ENCODE data around the gene ABL1. TPM values are rescaled to one million over a fixed set of nuclear protein-coding genes. Genes with fewer than 3 reads are reported as not detected.

Gene ABL1
- total RNA-seq, 1 experiment from 2014 or later, result 27.1 TPM

DNA sequence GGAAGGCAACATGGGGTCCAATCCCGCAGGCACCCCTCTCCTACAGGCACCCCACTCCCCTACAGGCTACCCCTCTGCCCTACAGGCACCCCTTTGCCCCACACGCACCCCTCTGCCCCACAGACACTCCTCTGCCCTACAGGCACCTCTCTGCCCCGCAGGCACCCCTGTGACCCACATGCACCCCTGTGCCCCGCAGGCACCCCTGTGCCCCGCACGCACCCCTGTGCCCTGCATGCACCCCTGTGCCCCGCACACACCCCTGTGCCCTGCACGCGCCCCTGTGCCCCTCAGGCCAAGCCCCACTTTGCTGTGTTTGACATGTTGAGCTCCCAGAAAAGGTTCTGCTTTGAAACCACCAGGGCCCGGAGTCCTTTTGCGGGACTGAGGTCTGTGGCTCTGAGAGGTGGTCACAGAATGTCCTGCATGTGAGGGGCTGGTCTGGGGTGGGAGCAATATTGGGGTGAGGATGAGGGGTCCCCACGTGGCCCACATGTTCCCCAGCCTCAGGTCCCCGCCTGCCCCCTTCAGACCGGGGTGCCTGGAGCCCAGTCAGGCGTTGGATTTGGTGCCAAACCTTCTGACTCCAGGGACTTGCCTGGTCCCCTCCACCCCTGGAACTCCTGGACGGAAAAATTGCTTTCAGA, 62.2 kb downstream of the ABL1 start:
- in situ Hi-C loops (cut with HindIII; ENCODE audit: low sequenced_read_pairs), result no loop called here
- DNase-seq (ENCODE audit: low spot score), result no peak

DNA sequence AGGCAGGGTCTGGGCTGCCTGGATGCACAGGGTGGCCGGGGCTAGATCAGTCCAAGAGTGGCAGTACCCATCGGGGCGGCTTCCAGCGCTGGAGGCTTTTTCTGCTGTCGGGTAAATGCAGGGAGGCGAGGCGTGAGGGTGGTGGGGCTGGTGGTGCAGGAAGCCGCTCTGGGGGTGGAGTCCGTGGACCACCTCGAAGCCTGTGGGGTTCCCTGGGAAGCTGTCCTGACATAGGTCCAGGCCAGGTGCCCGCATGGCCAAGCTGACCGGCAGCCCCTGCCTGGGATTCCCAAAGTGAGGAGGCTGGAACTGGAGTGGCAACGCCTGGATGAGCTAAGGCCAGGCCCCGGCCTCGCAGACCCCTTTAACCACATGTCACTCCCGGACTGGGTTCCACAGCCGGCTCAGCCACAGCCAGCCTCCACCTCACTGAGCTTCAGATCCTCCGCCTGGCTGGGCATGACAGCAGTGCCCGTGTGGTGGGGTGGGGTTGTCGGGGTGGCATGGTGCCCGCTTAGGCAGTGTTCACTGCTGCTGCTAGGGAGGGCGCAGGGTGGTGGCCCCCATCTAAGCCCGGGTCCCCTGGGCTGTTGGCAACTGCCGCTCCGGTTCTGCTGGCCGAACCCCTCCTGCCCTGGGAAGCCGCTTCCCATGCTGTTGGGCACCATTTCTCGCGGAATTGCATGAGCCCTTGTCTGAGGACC, 62.9 kb downstream of the ABL1 start:
- in situ Hi-C loops (cut with HindIII; ENCODE audit: low sequenced_read_pairs), result no loop called here
- DNase-seq (ENCODE audit: low spot score), result no peak

DNA sequence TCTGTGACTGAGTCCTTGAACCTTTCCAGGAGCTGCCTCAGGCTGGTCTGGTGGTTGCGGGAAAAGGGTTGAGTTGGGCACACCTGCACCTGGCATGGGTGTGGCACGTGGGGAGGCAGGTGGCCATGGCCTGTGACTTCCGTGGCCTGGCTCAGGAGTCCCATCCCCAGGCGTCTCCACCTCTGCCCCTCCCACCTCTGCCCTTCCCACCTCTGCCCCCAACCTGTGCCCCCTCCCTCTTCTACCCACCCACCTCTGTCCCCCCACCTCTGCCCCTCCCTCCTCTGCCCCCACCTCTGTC, 63.4 kb downstream of the ABL1 start:
- DNase-seq (ENCODE audit: low spot score), result no peak
- in situ Hi-C loops (cut with HindIII; ENCODE audit: low sequenced_read_pairs), result no loop called here

DNA sequence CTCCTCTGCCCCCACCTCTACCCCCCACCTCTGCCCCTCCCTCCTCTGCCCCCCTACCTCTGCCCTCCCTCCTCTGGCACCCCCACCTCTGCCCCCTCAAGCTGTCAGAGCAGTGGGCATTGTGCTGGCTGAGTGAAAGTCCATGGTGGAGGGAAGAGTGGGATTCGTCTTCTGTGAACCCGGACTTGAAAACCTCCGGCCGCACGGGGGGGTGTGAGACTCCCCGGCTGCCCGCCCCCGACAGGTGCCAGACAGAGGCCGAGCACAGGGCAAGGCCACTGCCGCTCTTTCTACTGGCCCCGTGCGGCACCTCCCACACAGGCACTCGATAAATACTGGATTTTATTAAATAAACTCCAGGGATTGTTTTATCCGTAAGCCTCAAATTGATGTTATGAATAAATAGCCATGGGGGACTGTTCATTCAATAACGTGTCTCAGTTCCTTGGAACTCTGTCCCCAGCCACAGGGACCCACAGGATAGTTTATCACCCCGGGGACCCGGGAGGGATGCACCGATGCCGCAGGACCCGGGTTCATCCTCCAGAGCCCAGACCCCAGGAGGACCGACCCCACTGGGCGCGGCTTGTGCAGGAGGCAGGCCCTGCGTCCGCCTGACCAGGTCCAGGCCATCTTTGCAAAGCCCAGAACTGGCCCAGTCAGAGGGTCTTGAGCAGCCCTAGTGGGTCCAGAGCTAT, 64.1 kb downstream of the ABL1 start:
- in situ Hi-C loops (cut with HindIII; ENCODE audit: low sequenced_read_pairs), result no loop called here

DNA sequence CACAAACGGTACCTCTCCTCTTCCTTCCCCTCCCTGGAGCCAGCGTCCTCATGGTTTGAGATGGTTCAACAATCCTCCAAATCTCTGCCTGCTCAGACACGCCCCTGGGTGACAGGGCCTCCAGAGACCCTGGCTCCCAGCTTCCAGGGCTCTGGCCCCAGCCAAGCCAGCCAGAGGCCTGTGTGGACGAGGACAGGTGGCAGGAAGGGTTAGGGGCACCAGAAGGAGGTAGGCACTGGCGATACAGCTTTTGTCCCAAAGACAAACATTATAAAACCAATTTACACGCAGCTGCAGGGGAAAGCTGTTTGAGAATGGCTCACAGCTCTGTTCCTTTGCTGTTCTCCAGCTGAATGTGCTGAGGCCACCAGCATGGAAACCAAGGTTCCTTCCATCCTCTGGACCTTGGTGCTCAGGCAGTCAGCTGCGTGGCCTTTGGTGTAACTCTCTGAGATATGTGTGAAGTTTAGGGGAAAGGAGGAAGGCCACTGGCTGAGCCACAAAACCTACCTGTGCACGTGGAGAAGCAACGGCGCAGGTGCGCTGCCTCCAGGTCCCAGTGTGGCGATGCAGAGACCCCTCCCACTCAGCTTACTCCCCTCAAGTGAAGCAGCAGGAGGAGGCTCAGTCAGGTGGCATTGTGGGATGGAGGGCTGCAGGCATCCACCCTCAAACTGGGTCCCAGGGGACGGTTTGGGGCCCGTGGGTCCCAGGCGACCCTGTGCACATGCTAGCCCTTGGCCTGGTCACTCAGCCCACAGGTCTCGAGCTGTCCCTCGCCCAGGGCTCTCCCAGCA, 65.8 kb downstream of the ABL1 start:
- DNase-seq (ENCODE audit: low spot score), result no peak
- in situ Hi-C loops (cut with HindIII; ENCODE audit: low sequenced_read_pairs), result no loop called here

More for the DNA sequence above, 64.1 kb downstream of the ABL1 start:
- no peak for DNase-seq (ENCODE audit: low spot score)

DNA sequence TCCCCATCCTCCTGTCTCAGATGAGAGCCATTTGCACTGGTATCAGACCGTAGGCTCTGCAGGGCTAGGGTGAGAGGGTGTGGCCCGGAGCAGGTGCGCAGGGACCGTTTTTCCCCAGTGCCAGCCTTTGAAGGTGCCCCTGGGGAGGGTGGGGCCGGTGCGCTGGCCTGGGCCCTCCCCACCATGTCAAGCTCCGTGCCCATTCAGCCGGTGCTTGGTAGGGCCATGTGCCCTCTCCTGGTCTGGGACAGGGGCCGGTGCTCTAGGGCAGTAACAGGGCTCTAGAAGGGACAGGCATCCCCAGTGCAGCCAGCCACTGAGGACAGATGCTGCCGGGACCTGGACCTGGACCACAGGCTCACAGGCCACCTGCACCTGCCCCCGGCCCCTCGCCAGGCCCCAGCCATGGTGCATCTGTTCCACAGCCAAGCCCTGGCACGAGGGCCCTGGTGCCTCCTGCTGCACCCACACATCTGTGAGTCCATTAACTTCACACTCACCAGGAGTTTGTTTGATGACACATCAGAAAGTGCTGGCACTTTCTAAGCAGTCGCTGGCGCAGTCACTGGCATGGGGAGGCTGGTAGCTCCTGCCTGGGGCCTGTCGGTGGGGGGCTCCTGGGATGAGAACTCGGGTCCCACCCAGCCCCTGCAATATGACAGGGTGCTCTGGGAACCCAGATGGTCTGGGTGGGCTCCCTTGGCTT, 66.6 kb downstream of the ABL1 start:
- DNase-seq (ENCODE audit: low spot score), result no peak
- in situ Hi-C loops (cut with HindIII; ENCODE audit: low sequenced_read_pairs), result no loop called here

DNA sequence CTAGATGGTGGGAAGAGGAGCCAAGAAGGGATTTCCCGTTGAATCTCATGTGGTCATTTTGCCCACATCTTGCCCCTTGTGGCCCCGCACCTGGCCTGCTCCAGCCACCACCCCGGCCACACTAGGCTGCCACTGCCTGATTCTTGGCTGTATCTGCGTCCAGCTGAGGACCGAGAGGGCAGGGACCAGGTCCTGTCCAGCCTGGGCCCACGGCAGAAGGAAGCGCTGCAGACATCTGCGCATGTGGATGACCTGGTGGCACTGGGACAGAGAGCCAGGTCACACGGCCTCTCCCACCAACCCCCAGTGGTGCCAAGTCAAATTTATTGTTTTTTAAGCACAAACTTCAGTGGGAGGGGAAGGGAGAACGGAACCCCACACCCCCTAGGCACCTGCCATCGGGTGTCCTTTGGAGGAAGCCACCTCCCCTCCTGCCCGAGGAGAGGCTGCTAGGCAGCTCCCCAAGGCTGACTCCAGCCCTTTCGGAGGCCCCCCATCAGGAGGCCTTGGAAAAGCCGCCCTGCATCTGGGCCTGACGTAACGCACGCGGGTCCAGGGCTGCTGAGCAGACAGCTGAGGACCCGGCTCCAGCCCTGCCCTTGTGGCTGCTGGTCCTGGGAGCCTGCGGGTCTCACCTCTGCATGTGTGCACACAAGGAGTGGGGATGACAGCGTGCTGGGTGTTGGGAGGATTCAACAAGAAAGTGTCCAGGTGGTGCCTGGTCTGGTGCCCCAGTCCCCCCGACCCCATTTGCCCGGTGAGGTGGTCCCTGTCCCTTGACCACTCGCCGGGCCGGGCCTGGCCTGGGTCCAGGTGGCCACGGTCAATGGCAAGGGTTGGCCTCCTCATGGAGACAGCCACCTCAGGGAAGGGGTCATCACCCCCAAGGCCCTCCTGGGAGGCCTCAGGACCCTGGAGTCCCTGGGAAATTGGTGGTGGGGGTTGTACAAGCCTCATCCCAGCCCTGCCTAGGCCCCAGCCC, 67.4 kb downstream of the ABL1 start:
- DNase-seq (ENCODE audit: low spot score), result no peak

DNA sequence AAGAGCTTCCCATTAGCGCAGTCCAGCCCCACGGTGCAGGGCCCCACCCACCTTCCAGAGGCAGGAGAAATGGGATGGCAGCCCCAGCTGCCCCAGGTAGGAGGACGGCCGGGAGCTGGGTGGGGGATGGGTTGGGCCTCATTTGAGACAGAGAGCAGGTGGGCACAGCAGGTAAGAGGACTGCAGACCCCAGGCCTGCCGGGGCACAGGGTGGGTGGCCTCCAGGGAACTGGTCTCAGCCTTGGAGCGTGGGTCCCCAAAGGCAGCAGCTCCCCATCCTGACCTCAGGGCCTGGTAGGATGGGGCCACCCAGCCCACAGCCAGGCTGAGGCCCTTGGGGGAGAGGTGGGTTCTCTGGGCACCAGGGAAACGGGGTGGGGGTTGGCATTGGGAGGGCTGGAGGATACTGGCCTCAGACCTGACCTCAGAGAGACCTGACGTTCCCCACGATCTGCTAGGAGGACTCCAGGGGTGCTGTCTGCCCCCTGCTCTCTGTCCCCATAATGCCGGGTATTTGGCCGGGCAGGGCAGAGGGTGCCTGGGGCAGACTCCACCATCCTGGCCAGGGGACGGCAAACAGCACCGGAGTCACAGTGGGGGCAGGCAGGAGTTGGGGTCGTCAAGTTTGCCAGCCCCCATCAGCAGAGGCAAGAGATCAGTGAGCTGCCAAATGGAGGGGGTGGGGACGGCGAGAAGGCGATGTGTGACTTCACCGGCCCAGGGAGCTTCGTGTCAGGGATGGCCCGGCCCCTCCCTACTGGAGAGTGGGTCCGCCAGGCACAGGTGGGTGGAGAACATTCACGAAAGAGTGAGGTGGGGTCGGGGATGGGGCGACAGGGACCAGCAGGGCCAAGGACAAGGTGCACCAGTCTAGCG, 68.4 kb downstream of the ABL1 start:
- in situ Hi-C loops (cut with HindIII; ENCODE audit: low sequenced_read_pairs), result no loop called here
- no peak for DNase-seq (ENCODE audit: low spot score)

More for the DNA sequence above, 67.4 kb downstream of the ABL1 start:
- in situ Hi-C loops (cut with HindIII; ENCODE audit: low sequenced_read_pairs), result no loop called here

DNA sequence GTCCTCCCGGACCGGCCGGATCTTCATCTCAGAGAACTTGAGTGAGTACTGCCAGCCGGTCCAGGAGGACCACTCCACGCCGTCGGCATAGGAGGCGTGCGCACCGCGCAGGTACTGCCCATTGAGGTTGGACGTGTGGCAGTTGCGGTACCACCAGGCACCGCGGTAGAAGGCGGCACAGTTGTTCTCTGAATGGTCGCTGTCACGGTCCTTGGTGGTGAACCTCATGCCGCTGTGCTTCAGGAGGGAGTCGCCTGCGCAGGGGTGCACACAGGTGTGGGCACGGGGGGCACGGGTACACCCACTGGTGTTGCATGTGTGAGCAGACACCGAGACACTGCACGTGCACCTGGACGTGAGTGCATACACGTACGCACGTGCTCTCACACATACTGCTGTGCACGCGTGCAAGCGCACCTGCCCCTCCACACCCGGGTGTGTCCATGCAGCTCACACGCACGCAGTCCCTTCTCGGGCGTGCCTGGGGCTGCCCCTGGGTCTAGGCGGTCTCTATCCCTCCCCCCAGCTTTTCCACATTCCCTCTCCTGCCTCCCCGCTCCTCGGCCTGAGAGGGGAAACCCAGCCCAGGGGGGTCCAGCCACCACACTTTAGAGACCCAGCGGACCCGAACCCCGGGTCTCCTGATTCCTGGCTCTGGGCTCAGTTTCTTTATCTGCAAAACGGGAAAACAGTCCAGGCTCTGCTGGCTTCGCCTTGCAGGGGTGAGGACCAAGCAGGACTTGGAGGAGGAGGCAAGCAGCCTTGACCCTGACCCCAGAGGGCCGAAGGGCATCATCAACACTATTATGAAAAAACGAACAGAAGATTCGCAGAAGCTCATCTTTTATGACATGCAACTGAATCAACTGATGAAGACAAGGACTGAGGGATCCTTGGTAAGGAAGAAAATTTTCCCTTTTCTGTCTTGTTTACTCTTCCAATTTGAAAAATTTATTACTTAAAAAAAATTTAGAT, 69.3 kb downstream of the ABL1 start:
- DNase-seq (ENCODE audit: low spot score), result no peak
- in situ Hi-C loops (cut with HindIII; ENCODE audit: low sequenced_read_pairs), result no loop called here

DNA sequence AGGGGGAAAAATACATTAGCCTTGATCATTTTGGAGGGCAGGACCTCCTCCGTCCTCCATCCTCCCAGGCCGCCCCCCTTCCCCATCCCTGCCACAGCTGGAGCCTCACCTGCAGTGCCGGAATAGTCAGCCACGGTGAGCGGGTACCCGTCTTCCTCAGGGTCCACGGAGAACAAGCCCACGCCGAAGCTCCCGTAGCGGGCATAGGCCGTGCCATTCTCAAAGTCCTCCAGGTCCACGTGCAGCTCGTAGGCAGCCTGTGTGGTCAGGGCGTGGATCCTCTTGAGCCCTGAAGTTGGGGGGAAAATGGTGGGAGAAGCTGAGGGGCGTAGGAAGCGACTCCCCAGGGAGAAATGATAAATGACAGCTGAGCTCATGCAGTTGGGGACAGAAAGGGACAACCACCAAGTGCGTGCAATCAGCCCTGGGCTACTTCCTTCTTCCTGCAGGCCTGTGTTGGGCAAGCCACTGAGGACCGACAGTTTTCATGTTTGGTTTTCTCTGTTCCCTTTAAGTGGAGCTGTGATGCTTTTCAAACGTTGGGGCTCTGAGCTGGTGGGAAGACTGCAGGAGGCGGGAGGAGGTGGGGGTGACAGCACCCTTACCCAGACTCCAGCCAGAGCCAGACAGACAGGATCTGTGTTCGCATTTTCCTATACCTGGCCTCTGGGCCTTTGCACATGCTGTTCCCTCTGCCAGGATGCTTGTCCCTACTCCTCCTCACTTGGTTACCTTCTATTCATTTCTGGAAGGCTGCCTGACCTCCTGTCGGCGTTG, 70.3 kb downstream of the ABL1 start:
- in situ Hi-C loops (cut with HindIII; ENCODE audit: low sequenced_read_pairs), result no loop called here
- no peak for DNase-seq (ENCODE audit: low spot score)

DNA sequence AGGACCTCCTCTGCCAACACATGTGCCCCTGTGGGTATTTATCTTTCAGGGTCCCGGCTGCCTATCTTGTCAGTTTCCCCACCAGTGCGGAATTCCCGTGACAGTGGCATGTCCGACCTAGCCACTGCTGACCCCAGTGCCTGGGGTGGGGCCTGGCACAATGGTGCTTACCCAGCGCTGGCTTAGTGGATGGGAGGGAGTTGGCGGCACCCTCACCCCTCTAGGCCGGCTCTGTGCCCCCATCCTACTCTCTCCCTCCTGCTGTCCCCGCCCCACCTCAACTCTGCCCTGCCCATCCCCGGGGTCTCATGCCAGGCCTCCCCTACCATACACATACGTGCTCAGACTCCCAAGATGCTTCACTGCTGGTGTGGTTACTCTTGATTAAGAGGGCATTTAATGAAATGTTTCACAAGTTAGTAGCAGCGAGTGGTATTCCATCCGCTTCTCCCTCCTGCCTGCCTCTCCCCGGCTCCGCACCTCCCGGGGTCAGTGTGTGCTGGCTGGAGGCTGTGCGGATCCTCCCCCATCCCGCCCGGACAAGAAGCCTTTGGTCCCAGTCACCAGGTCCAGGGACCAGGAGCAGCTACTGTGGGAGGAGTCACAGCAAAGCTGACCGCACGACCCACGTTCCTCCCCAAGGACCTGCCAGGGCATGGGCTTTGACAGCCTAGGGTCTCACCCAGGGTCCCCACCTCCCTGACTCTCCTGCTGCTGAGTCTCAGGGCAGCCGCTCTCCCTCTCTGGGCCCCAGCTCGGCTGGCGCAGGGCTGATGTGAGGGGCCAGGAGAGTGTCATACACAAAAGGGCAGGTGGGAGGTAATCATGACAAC, 71.1 kb downstream of the ABL1 start:
- no peak for DNase-seq (ENCODE audit: low spot score)
- in situ Hi-C loops (cut with HindIII; ENCODE audit: low sequenced_read_pairs), result no loop called here

DNA sequence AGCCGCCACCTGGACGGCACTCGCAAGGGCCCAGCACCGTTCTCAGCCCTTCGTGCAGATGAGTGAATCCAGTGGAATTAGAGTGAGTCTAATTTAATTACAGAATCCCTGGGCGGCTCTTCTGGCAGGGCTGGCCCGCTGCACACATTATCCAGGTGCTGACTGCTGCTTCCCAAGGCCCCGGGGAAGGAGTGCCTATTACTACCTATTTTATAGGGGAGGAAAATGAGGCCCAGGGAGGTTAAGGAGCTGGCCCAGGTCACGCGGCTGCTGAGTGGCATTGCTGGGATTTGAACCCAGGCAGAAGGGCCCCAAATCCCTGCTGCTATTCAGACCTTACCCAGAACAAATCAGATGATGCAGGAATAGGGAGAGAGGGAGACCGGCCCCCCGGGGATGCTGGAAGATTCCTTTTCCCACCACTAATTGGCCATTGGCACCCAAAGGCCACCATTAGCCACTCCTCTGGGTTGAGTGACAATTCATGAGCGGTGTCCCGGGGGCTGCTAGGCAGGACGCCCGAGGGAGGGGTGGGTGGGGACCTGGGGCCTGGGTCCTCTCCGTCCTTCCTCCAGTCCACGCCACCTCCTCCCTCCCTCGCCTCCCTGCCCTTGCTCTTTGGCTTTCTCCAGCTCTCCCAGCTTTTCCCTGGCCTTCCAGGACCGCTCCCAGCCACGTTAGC, 71.8 kb downstream of the ABL1 start:
- DNase-seq (ENCODE audit: low spot score), result no peak
- in situ Hi-C loops (cut with HindIII; ENCODE audit: low sequenced_read_pairs), result no loop called here

DNA sequence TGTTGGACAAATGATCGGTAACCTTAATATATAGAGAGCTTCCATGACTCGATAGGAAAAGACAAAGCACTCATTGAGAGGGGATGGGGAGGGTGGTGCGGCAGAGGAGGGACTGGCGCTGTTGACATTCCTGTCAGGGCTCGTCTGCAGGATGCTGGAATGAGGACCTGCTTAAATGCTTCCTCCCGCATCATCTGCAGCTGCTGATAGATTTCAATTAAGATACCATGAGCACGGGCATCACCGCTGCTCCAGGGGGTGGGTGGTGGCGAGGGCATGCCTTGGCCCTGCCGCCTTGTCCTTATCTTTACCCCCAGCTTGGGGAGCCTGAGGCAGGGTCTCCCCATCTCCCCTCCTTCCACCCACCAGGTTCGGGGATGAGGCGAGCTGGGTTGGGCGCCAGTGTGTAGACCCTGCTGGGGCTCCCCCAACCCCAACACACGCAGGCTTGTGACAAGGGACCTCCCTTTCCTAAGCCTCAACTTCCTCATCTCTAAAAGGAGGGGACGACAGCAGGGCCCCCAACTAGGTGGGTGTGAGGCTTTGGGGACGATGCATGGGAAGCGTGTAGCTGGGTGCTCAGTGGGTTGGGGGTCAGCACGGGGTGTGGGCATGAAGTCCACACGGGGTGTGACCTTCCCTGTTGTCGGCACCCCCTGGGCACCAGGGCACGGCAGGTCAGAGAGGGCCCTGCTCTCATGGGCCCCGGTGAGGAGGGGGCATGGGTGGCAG, 73.3 kb downstream of the ABL1 start:
- no peak for DNase-seq (ENCODE audit: low spot score)
- in situ Hi-C loops (cut with HindIII; ENCODE audit: low sequenced_read_pairs), result no loop called here

Measured in G401 (cell line).